Measurements from ENCODE around the gene ZNF275.

The ZNF275 gene

GRCh38 chrX:153365670-153366069, 31.7 kb downstream of the ZNF275 start:
- no peak for TF ChIP-seq CTCF (IDR thresholded peaks at IDR 0.05; ENCODE audit: insufficient read depth, low read depth, low read length, missing control alignments)
- no peak overlapping the region for H3K4me3 ChIP-seq (ENCODE audit: low read length)
- no peak for DNase-seq (ENCODE audit: low read depth)

GRCh38 chrX:153366119-153366518, 32.2 kb downstream of the ZNF275 start:
- DNase-seq (ENCODE audit: low read depth), result no peak

GRCh38 chrX:153366878-153367538, 33.1 kb downstream of the ZNF275 start:
- no peak for DNase-seq (ENCODE audit: low read depth)
- H3K4me3 ChIP-seq (ENCODE audit: low read length), result no peak overlapping the region
- TF ChIP-seq CTCF (IDR thresholded peaks at IDR 0.05; ENCODE audit: insufficient read depth, low read depth, low read length, missing control alignments), result no peak

More at GRCh38 chrX:153366119-153366518, 32.2 kb downstream of the ZNF275 start:
- H3K4me3 ChIP-seq (ENCODE audit: low read length), result no peak overlapping the region
- TF ChIP-seq CTCF (IDR thresholded peaks at IDR 0.05; ENCODE audit: insufficient read depth, low read depth, low read length, missing control alignments), result no peak

DNA sequence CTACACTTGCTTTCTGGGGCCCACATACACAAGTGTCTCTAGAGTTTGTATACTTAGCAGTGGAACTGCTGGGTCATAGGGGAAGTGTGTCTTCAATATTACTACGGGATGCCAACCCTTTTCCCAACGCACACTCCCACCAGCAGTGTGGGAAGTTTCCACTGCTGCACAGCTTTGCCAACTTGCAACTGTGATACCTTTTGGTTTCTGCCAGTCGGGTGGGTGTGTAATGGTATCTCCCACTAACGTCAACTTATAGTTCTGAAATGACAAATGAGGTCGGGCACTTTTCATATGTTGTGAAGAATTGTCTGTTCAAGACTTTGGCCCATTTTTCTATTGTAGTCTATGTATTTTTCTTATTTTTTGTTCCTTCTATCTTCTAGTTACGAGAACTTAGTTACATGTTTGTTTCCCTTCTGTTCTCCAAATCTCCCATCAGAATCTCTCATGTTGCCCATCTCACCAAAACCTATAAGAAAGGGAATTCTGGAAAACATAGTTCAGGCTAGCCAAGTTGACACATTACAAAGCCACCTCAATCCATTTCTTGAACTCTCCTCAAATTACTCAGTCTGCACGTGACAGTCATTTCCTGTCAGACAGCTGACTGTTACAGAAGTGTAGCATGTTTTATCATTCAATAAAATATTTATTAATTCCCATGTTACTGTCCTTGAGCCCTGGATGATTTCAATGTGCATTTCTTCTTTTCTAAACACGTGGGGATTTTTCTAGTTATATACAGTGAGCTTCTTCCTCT, 36.5 kb downstream of the ZNF275 start:
- DNase-seq (ENCODE audit: low read depth), result no peak
- TF ChIP-seq CTCF (IDR thresholded peaks at IDR 0.05; ENCODE audit: insufficient read depth, low read depth, low read length, missing control alignments), result no peak
- no peak overlapping the region for H3K4me3 ChIP-seq (ENCODE audit: low read length)

DNA sequence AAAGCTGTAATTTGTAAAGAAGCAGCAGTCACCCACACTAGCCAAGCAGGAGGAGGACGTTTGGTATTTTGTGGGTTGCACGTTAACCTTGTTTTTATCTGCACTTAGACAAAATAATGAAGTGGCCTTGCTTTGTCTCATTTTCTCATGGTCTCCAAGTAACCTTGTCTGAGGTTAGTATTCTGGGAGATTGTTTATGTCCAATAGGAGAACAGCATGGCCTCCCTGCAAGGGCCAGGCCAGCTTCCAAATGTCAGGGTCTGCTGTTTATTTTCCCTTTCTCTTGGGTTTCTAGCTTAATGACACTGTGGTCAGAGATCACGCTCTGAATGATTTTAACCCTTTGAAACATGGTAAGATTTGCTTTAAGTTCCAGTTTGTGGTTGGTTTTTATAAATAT, 37.3 kb downstream of the ZNF275 start:
- TF ChIP-seq CTCF (IDR thresholded peaks at IDR 0.05; ENCODE audit: insufficient read depth, low read depth, low read length, missing control alignments), result no peak
- H3K4me3 ChIP-seq (ENCODE audit: low read length), result no peak overlapping the region
- DNase-seq (ENCODE audit: low read depth), result no peak

GRCh38 chrX:153372949-153373348, 39.0 kb downstream of the ZNF275 start:
- DNase-seq (ENCODE audit: low read depth), result no peak
- no peak overlapping the region for H3K4me3 ChIP-seq (ENCODE audit: low read length)
- TF ChIP-seq CTCF (IDR thresholded peaks at IDR 0.05; ENCODE audit: insufficient read depth, low read depth, low read length, missing control alignments), result no peak
